Astrocyte of the spinal cord (primary cell): ENCODE results near the gene GSTA5.
A peak's percentile ranks its signal among the peaks of the same experiment; 100 is the strongest.
"Not testable (repeated sequence)": the region's sequence is repeated elsewhere in the genome, so short reads cannot be mapped to it uniquely, and the experiment has no call there.

Source experiments
- DNase-seq: peaks from one replicate; pipeline ENCODE4 v3.0.0; 2011; ENCODE audit warnings: low read depth, low spot score
- H3K4me3 ChIP-seq: 2 replicates; pipeline ENCODE4 v1.5.1; 2011; ENCODE audit warnings: low read depth, mild to moderate bottlenecking, low read length, moderate library complexity
- in situ Hi-C: cut with HindIII; loops from 2 replicates; pipeline ENCODE4 v1.10.0; 2017; ENCODE audit warnings: low sequenced_read_pairs
- TF ChIP-seq, protein P1 (sequence below): IDR thresholded peaks from 2 replicates; pipeline ENCODE4 v1.5.1; 2012; ENCODE audit warnings: low read depth, mild to moderate bottlenecking, low read length, inconsistent platforms

GSTA5 gene

DNA sequence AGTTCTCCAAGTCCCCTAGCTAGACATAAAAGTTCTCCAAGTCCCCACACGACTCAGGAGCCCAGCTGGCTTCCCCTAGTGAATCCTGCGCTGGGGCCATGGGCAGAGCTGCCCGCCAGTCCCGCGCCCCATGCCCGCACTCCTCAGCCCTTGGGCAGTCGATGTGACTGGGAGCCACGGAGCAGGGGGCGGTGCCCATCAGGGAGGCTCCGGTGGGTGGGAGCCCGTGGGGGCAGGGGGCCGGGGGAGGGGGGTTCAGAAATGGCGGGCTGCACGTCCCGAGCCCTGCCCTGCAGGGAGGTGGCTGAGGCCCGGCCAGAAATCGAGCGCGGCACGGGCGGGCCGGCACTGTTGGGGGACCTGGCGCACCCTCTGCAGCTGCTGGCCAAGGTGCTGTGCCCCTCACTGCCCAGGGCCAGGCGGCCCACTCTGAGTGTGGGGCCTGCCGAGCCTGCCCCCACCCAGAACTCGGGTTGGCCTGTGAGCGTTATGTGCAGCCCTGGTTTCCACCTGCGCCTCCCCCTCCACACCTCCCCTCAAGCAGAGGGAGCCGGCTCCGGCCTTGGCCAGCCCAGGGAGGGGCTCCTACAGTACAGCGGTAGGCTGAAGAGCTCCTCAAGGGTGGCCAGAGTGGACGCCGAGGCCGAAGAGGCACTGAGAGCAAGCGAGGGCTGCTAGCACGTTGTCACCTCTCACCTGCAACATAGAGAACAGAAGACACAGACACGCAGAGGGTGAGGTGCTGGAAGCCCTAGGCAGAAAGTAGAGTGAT is 11.4 kb downstream of the GSTA5 start:
- in situ Hi-C loops, result no loop called here
- TF ChIP-seq, protein P1, sequence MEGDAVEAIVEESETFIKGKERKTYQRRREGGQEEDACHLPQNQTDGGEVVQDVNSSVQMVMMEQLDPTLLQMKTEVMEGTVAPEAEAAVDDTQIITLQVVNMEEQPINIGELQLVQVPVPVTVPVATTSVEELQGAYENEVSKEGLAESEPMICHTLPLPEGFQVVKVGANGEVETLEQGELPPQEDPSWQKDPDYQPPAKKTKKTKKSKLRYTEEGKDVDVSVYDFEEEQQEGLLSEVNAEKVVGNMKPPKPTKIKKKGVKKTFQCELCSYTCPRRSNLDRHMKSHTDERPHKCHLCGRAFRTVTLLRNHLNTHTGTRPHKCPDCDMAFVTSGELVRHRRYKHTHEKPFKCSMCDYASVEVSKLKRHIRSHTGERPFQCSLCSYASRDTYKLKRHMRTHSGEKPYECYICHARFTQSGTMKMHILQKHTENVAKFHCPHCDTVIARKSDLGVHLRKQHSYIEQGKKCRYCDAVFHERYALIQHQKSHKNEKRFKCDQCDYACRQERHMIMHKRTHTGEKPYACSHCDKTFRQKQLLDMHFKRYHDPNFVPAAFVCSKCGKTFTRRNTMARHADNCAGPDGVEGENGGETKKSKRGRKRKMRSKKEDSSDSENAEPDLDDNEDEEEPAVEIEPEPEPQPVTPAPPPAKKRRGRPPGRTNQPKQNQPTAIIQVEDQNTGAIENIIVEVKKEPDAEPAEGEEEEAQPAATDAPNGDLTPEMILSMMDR, result no peak
- no peak overlapping the region for H3K4me3 ChIP-seq

GRCh38 chr6:52828621-52829020 is 12.0 kb downstream of the GSTA5 start:
- DNase-seq, H3K4me3 ChIP-seq, in situ Hi-C loops: not testable (repeated sequence)

More for the DNA sequence above, 11.4 kb downstream of the GSTA5 start:
- DNase-seq, result no peak

- in situ Hi-C loops, H3K4me3 ChIP-seq, DNase-seq: not testable (repeated sequence)
Measured at GRCh38 chr6:52827073-52827783, 13.4 kb downstream of the GSTA5 start.

DNA sequence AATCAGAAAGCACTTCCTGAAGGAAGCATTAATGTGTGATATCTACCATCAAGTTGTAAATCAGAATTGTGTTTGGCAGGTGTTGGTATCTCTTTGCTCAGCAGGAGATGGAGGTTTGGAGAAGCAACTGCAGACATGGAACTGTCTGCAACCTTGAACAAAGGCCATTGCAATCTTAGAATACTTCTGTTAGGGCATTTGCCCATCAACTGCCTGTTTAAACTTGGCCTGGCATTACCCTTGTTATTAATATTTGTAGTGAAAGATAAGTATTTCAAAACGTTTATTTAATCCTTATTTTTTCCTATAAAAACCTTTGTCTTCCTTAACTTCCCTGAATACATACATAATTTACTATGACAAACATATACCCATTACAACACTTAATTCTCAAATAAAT is 14.1 kb downstream of the GSTA5 start:
- in situ Hi-C loops, result no loop called here
- TF ChIP-seq, protein P1, result no peak
- no peak overlapping the region for H3K4me3 ChIP-seq
- no peak for DNase-seq

DNA sequence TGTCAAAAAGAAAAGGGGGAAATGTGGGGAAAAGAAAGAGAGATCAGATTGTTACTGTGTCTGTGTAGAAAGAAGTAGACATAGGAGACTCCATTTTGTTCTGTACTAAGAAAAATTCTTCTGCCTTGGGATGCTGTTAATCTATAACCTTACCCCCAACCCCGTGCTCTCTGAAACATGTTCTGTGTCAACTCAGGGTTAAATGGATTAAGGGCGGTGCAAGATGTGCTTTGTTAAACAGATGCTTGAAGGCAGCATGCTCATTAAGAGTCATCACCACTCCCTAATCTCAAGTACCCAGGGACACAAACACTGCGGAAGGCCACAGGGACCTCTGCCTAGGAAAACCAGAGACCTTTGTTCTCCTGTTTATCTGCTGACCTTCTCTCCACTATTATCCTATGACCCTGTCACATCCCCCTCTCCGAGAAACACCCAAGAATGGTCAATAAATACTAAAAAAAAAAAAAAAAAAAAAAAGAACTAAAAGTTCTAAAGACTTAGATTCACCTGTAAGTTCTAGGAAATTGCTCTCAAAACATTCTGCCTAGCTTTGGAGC is 14.6 kb downstream of the GSTA5 start:
- H3K4me3 ChIP-seq, in situ Hi-C loops: not testable (repeated sequence)

GRCh38 chr6:52825270-52825793 is 15.3 kb downstream of the GSTA5 start:
- in situ Hi-C loops, DNase-seq, H3K4me3 ChIP-seq: not testable (repeated sequence)

More for the DNA sequence above, 14.6 kb downstream of the GSTA5 start:
- DNase-seq, result not testable (repeated sequence)

DNA sequence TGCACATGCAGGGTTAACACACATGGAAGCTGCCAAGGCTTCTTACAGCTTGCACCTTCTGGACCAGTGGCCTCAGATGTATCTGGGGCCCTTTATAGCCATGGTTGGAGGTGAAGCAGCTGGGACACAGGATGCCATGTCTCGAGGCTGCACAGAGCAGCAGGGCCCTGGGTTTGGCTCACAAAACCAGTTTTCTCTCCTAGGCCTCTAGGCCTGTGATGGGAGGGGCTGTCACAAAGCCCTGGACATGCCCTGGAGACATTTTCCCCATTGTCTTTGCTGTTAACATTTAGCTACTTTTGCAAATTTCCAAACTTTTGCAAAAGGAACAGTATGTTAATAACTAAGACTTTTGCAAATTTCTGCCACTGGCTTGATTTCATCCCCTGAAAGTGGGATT is 18.8 kb downstream of the GSTA5 start:
- no peak for DNase-seq
- no peak overlapping the region for H3K4me3 ChIP-seq
- in situ Hi-C loops, result no loop called here
- TF ChIP-seq, protein P1, result no peak

DNA sequence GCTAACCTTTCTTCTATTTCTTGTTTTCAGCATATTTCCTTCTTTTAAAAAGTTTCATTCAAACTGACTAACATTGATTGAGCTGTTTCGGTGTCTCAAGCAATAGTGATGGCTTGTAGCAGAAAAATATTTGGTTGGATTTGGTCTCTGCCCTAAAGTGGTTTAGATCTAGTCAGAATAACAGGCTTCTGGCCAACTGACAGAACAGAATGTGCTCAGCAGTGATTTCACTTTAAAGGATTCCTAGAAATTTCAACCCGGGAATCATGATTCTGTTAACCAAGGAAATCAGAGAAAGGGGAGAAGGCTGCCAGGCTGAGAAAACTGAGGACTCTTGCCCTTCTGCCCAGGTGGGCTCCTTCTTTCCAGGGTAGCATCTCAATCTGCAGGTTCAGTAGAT is 20.4 kb downstream of the GSTA5 start:
- peak; percentile 18 for DNase-seq
- H3K4me3 ChIP-seq, result no peak overlapping the region
- TF ChIP-seq, protein P1, result no peak
- in situ Hi-C loops, result no loop called here
